8988T (cell line): ENCODE results near the gene ALG14.
"Not testable (repeated sequence)": the region's sequence is repeated elsewhere in the genome, so short reads cannot be mapped to it uniquely, and the experiment has no call there.

Source experiments
- DNase-seq: peaks from one replicate; pipeline ENCODE4 v3.0.0; 2011

The ALG14 gene

GRCh38 chr1:95005584-95005983 lies 67.2 kb downstream of the ALG14 start:
- DNase-seq = no peak

GRCh38 chr1:95004013-95004412 lies 68.7 kb downstream of the ALG14 start:
- DNase-seq = no peak

- no peak for DNase-seq
These were observed 69.4 kb downstream of the ALG14 start for GRCh38 chr1:95003433-95003738.

- DNase-seq = no peak
These were observed 70.0 kb downstream of the ALG14 start for GRCh38 chr1:95002540-95003432.

- DNase-seq = no peak
These were observed 70.6 kb downstream of the ALG14 start for GRCh38 chr1:95002164-95002539.

GRCh38 chr1:94999456-95000131 lies 73.2 kb downstream of the ALG14 start:
- no peak for DNase-seq

- no peak for DNase-seq
These were observed 74.0 kb downstream of the ALG14 start for GRCh38 chr1:94998748-94999147.

GRCh38 chr1:94998114-94998513 lies 74.6 kb downstream of the ALG14 start:
- no peak for DNase-seq

- not testable (repeated sequence) for DNase-seq
These were observed 77.2 kb downstream of the ALG14 start for GRCh38 chr1:94995536-94995935.

GRCh38 chr1:94994805-94995204 lies 77.9 kb downstream of the ALG14 start:
- no peak for DNase-seq

GRCh38 chr1:94993931-94994645 lies 78.7 kb downstream of the ALG14 start:
- no peak for DNase-seq

- no peak for DNase-seq
These were observed 79.7 kb downstream of the ALG14 start for GRCh38 chr1:94992863-94993563.

GRCh38 chr1:94992161-94992560 lies 80.6 kb downstream of the ALG14 start:
- DNase-seq = no peak

- DNase-seq = no peak
These were observed 82.8 kb downstream of the ALG14 start for GRCh38 chr1:94989911-94990473.

GRCh38 chr1:94989398-94989797 lies 83.4 kb downstream of the ALG14 start:
- no peak for DNase-seq

GRCh38 chr1:94988356-94988755 lies 84.4 kb downstream of the ALG14 start:
- no peak for DNase-seq

GRCh38 chr1:94986783-94987182 lies 86.0 kb downstream of the ALG14 start:
- DNase-seq = no peak

- DNase-seq = no peak
These were observed 89.5 kb downstream of the ALG14 start for GRCh38 chr1:94983171-94983739.

- DNase-seq = no peak
These were observed 90.4 kb downstream of the ALG14 start for GRCh38 chr1:94982398-94982797.

- no peak for DNase-seq
These were observed 91.2 kb downstream of the ALG14 start for GRCh38 chr1:94981575-94981973.

- DNase-seq = no peak
These were observed 91.9 kb downstream of the ALG14 start for GRCh38 chr1:94980582-94981574.
